Measurements from ENCODE around the gene TNS1. TPM values are rescaled to one million over a fixed set of nuclear protein-coding genes. Genes with fewer than 3 reads are reported as not detected.
A peak's percentile ranks its signal among the peaks of the same experiment; 100 is the strongest.

The TNS1 gene
- total RNA-seq, 1 experiment from 2014 or later, result 6.2 TPM

GRCh38 chr2:217933617-217933993 is 69.2 kb downstream of the TNS1 start (continued):
- TF ChIP-seq, protein P1, sequence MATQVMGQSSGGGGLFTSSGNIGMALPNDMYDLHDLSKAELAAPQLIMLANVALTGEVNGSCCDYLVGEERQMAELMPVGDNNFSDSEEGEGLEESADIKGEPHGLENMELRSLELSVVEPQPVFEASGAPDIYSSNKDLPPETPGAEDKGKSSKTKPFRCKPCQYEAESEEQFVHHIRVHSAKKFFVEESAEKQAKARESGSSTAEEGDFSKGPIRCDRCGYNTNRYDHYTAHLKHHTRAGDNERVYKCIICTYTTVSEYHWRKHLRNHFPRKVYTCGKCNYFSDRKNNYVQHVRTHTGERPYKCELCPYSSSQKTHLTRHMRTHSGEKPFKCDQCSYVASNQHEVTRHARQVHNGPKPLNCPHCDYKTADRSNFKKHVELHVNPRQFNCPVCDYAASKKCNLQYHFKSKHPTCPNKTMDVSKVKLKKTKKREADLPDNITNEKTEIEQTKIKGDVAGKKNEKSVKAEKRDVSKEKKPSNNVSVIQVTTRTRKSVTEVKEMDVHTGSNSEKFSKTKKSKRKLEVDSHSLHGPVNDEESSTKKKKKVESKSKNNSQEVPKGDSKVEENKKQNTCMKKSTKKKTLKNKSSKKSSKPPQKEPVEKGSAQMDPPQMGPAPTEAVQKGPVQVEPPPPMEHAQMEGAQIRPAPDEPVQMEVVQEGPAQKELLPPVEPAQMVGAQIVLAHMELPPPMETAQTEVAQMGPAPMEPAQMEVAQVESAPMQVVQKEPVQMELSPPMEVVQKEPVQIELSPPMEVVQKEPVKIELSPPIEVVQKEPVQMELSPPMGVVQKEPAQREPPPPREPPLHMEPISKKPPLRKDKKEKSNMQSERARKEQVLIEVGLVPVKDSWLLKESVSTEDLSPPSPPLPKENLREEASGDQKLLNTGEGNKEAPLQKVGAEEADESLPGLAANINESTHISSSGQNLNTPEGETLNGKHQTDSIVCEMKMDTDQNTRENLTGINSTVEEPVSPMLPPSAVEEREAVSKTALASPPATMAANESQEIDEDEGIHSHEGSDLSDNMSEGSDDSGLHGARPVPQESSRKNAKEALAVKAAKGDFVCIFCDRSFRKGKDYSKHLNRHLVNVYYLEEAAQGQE (IDR thresholded peaks at IDR 0.05; ENCODE audit: low read depth), result no peak
- TF ChIP-seq POLR2AphosphoS5 (IDR thresholded peaks at IDR 0.05; ENCODE audit: low read depth, low read length) (no peak), CEBPB (IDR thresholded peaks at IDR 0.05; ENCODE audit: low read depth) (no peak), CBX3 (IDR thresholded peaks at IDR 0.05; ENCODE audit: low read depth) (no peak), JUND (IDR thresholded peaks at IDR 0.05) (no peak), FOSL1 (IDR thresholded peaks at IDR 0.05; ENCODE audit: low read depth) (no peak)

DNA sequence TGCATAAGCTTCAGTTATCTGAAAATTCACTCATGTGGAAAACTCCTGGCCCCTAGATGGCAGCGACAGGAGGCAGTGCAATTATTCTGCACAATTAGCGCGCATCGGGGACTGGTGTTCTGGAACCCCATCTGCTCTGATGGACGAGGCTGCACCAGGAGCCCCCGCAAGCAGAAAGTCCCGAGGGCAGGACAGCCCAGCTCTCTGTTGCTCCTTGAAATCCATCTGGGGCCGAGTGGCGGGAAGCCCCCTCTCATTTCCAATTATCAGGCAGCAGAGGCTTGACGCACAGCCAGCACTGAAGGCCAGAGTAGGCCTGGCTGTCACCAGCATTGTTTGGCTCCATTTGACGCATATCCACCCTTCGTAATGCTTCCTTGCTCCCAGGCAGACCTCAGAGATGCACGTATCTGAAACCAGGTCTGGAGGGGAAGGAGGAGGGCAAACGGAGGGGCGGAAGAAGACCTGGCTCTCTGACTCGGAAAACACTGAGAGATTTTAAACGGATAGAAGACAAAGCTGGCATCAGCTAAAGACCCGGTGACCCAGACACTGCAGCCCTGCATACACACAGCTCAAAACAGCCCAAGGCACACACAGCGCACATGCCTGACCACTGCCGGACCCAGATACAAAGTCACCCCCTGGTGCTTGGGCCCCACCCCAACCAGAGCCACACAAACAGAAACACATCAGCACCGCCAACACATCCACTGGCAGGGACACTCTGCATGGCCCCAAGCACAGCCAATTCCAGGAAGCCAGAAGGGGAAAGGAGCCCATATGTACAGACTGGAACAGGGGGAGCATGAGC is 69.8 kb downstream of the TNS1 start:
- H2AFZ ChIP-seq (ENCODE audit: low read depth, low read length, poor library complexity, severe bottlenecking), result no peak overlapping the region
- no peaks in the 10 kb centered on the region for H3K9me3 ChIP-seq (ENCODE audit: control insufficient read depth in 1 of 2, insufficient read depth in 1 of 2, low read depth in 1 of 2, low read length in 2 of 2)
- H3K4me1 ChIP-seq (ENCODE audit: control insufficient read depth in 1 of 2, insufficient read depth in 2 of 2, low read length in 2 of 2), result no peaks in the 10 kb centered on the region
- ATAC-seq (no peak), DNase-seq (ENCODE audit: low read depth, low spot score) (no peak)
- TF ChIP-seq, protein P2, sequence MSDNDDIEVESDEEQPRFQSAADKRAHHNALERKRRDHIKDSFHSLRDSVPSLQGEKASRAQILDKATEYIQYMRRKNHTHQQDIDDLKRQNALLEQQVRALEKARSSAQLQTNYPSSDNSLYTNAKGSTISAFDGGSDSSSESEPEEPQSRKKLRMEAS (IDR thresholded peaks at IDR 0.05), result no peak
- TF ChIP-seq, protein P3, sequence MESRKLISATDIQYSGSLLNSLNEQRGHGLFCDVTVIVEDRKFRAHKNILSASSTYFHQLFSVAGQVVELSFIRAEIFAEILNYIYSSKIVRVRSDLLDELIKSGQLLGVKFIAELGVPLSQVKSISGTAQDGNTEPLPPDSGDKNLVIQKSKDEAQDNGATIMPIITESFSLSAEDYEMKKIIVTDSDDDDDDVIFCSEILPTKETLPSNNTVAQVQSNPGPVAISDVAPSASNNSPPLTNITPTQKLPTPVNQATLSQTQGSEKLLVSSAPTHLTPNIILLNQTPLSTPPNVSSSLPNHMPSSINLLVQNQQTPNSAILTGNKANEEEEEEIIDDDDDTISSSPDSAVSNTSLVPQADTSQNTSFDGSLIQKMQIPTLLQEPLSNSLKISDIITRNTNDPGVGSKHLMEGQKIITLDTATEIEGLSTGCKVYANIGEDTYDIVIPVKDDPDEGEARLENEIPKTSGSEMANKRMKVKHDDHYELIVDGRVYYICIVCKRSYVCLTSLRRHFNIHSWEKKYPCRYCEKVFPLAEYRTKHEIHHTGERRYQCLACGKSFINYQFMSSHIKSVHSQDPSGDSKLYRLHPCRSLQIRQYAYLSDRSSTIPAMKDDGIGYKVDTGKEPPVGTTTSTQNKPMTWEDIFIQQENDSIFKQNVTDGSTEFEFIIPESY (IDR thresholded peaks at IDR 0.05; ENCODE audit: extremely low read depth, insufficient replicate concordance, low read length), result no peak
- TF ChIP-seq EZH2phosphoT487 (IDR thresholded peaks at IDR 0.05; ENCODE audit: borderline replicate concordance), result no peak
- TF ChIP-seq, protein P4, sequence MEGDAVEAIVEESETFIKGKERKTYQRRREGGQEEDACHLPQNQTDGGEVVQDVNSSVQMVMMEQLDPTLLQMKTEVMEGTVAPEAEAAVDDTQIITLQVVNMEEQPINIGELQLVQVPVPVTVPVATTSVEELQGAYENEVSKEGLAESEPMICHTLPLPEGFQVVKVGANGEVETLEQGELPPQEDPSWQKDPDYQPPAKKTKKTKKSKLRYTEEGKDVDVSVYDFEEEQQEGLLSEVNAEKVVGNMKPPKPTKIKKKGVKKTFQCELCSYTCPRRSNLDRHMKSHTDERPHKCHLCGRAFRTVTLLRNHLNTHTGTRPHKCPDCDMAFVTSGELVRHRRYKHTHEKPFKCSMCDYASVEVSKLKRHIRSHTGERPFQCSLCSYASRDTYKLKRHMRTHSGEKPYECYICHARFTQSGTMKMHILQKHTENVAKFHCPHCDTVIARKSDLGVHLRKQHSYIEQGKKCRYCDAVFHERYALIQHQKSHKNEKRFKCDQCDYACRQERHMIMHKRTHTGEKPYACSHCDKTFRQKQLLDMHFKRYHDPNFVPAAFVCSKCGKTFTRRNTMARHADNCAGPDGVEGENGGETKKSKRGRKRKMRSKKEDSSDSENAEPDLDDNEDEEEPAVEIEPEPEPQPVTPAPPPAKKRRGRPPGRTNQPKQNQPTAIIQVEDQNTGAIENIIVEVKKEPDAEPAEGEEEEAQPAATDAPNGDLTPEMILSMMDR (IDR thresholded peaks at IDR 0.05 in 2 of 3, conservative IDR thresholded peaks at IDR 0.05 in 1 of 3; ENCODE audit: borderline replicate concordance in 1 of 3, insufficient read depth in 1 of 3, low read depth in 2 of 3, low read length in 2 of 3), result peak; percentile 22 to 37 (median 26); a peak in 3 of 6 replicates
- no peaks in the 10 kb centered on the region for H4K20me1 ChIP-seq (ENCODE audit: insufficient read depth)
- no peak overlapping the region for H3K4me2 ChIP-seq (ENCODE audit: low read length)
- no peak overlapping the region for H3K27ac ChIP-seq (ENCODE audit: low read depth, low read length)
- ChIA-PET CTCF (interaction anchor here (1.0 to 1.5 kb wide), 3 partner anchors 56 to 148 kb away, joined by 3 to 8 read pairs (median 3); no protein-coding TSS in a partner anchor), RAD21 (ENCODE audit: low non-redundant PET in 1 of 2, low total read pairs in 2 of 2, uncharacterized antibody in 2 of 2, unreplicated experiment in 2 of 2) (interaction anchor here in 1 of 2 experiments (0.8 kb wide), 1 partner anchor 148 kb away, joined by 4 read pairs; no protein-coding TSS in a partner anchor), POLR2A (no interaction called here)
- H3K79me2 ChIP-seq (ENCODE audit: insufficient read depth, low read length), result no peaks in the 10 kb centered on the region
- no TSS peak for BruUV-seq (replicated peaks)
- no peaks in the 10 kb centered on the region for H3K36me3 ChIP-seq (ENCODE audit: control insufficient read depth in 1 of 2, insufficient read depth in 2 of 2, low read length in 2 of 2)
- intact Hi-C loops (cut with micrococcal nuclease), result loop anchor here (5.0 kb wide), 1 partner anchor 54 kb away; no protein-coding TSS in a partner anchor
- no peaks in the 10 kb centered on the region for H3K27me3 ChIP-seq (ENCODE audit: insufficient read depth, low read length)
- H3K4me3 ChIP-seq (replicated peaks in 1 of 2; ENCODE audit: low read depth in 1 of 2, low read length in 2 of 2), result no peak overlapping the region
- H3K9me2 ChIP-seq (ENCODE audit: insufficient read depth), result no peaks in the 10 kb centered on the region
- H3K9ac ChIP-seq (ENCODE audit: low read length), result no peak overlapping the region

All from HCT116 (cell line).